GM18907 (cell line): ENCODE results near the gene SPATA22.
"Not testable (repeated sequence)": the region's sequence is repeated elsewhere in the genome, so short reads cannot be mapped to it uniquely, and the experiment has no call there.

Experiments used
- ATAC-seq: cut with Tn5 transposase; IDR thresholded peaks from one replicate; pipeline ENCODE4 v1.9.1; 2021; ENCODE audit warnings: mild to moderate bottlenecking, moderate library complexity; ENCODE audit not compliant: unreplicated experiment

Gene SPATA22, protein sequence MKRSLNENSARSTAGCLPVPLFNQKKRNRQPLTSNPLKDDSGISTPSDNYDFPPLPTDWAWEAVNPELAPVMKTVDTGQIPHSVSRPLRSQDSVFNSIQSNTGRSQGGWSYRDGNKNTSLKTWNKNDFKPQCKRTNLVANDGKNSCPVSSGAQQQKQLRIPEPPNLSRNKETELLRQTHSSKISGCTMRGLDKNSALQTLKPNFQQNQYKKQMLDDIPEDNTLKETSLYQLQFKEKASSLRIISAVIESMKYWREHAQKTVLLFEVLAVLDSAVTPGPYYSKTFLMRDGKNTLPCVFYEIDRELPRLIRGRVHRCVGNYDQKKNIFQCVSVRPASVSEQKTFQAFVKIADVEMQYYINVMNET

DNA sequence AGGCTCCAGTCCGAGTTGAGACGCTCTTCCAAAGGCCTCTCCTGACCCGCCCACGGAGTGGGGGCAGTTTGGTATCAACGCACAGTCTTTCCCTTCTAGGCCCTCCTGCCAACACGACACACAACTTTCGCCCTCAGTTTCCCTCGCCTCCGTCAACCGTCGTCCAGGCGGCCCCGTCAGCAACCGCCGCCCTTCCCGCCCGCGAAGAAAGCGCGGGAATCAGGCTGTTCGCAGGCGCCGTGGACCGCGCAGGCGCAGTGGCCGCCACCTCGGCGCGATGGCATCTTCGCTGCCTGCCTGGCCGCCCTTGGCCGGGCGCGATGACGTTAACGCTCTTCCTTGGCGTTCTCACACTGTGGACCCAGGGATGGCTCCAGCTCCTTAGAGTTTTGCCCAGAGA is at the start of gene SPATA22:
TSS of gene SPATA22 (minus strand) at position 221 of the 400 bp plus-strand sequence. CDS start 2,494 bp downstream, outside the sequence.
- no peak for ATAC-seq

DNA sequence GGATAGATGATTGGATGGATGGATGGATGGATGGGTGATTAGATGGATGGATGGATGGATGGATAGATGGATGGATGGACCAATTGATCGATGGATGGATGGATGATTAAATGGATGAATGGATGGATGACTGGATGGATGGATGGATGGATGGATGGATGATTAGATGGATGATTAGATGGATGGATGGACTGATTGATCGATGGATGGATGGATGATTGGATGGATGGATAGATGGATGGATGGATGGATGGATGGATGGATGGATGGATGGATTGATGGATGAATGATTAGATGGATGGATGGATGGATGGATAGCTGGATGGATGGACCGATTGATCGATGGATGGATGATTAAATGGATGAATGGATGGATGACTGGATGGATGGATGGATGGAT is 47.9 kb upstream of the SPATA22 start:
- not testable (repeated sequence) for ATAC-seq

- no peak for ATAC-seq
These were observed 43.3 kb upstream of the SPATA22 start for GRCh38 chr17:3514873-3515272.

DNA sequence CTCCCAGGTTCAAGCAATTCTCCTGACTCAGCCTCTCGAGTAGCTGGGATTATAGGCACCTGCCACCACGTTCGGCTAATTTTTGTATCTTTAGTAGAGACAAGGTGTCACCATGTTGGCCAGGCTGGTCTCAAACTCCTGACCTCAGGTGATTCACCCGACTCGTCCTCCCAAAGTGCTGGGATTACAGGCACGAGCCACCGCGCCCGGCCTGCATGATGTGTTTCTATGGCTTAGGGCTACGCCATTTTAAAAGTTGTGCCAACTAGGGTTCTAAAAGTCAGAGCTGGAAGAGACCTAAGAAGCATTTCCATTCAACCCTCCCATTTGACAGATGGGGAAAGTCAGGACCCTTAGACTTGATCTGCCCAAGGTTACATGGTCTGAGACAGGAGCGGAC is 42.5 kb upstream of the SPATA22 start:
- not testable (repeated sequence) for ATAC-seq

DNA sequence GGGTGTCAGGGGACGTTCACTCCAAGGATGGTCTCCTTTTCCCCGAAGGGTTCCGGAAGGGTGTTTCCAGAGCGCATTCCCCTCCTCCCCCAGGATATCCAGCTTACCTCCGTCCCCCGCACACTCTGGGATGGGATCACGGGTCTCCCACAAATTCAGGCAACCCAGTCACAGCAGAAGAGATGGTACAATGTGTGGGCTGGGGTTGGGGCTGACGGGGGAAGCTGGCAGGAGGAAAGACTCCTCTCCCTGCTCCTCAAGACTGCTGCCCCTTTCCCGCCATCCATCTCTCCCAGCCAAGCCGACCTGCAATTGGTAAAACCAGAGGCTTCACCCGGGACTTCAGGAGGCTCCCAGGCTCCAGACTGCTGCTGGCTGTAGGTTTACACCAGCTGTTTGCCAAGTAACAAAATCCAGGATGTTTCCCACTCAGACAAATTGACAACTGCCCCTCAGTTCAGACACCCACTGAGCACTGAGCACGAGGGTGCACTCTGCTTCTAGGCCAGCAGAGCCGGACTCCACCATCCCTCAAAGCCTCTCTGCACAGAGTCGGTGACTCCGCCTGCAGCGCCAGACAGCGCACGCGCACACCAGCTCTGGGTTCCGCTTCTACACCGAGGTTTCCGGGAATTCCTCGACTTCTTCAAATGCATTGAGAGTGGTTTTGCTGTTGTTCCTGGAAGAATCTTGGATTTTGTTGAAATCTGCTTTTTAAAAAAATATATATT is 41.9 kb upstream of the SPATA22 start:
- ATAC-seq: no peak

DNA sequence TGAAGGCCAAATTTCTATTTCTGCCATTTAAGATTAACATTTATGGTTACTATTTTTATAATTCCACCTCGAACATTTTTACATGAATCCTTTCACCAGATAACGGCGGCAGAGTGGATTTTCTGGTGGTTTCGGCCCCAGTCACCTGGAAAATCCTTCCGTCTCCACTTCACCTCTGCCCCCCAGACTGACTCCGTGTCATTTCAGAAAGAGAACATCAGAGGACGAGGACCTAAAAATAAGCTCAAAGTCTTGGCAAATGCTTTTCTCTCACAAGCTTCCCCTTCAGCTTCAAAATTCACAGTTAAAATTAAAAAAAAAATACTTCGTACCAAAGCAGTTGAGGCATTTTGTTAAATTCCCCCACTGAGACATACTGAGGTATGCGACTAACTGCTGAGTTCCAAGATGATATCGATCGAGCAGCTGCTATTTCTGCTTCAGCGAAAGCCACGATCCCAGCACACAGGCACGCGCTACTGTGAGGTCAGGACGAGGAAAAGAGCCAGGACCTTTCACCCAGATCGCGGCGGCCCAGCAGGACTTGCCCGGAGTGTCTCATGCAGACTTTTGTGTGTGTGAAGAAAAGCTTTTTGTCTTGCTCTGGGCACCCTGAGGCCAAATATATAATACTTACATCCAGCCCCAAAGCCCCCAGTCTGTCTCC is 41.0 kb upstream of the SPATA22 start:
- no peak for ATAC-seq

DNA sequence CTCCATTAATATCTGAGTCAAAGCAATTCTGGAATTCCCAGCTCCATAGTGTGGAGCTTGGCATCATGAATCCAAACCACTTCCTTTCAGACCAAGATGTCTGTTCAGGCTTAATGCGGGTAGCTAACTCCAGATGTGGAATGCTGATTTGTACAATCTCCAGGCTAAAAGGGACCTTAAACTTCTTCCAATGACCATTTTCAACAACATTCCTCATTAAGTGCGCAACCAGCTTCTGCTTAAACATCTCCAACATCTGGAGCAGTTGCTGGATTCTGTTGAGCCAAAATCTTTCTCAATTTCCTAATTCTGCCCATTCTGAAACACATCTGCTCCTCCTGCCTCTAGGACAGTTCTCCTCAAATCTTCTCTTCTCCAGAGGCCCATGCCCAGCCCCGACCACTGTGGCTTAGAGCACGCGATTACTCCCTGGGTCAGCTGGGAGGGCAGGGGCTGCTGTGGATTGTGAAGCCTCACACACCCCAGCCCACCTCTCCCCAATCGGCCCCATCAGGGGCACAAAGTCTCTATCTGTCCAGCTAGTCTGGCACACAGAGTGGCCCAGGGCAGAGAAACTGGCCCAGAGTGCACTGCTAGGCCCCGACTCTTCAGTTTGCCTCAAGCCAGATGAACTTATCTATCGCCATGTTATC is 40.4 kb upstream of the SPATA22 start:
- ATAC-seq: no peak

- ATAC-seq: no peak
These were observed 38.5 kb upstream of the SPATA22 start for GRCh38 chr17:3510090-3510489.

DNA sequence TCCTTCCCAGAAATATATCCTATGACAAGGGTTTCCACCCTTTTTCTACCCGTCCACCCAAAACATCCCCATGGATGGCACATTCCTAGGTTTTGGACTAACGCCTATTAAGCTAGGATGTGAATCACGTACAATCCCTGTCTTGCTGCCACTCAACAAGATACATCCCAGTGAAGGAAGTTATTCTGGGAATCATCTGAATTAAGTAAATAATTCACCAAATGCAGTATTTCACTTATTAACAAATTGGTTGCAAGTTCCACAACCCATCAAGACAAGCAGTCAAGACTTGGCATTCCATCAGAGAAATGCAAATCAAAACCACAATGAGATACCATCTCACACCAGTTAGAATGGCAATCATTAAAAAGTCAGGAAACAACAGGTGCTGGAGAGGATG is 36.2 kb upstream of the SPATA22 start:
- no peak for ATAC-seq

GRCh38 chr17:3507071-3507470 is 35.5 kb upstream of the SPATA22 start:
- ATAC-seq: no peak

DNA sequence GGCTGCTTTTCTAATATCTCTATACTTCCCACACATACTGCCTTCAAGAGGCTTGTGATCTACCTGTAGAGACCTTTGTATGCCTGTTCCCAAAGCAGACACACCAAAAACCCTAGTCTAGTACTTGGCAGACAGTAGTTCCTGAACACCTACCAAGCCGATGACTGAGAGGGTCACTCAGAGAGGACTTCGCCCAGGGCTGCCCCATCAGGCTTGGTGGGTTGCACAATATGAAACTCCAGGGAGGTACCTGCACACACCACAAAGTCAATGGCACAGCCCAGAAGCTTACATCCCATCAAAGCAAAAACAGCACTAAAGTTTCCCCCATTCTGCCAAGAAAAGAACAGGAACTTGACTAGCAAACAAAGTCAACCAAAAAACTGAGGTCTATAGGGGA is 34.4 kb upstream of the SPATA22 start:
- ATAC-seq: no peak

GRCh38 chr17:3505008-3505407 is 33.4 kb upstream of the SPATA22 start:
- ATAC-seq: no peak

GRCh38 chr17:3503285-3503684 is 31.7 kb upstream of the SPATA22 start:
- ATAC-seq: no peak

DNA sequence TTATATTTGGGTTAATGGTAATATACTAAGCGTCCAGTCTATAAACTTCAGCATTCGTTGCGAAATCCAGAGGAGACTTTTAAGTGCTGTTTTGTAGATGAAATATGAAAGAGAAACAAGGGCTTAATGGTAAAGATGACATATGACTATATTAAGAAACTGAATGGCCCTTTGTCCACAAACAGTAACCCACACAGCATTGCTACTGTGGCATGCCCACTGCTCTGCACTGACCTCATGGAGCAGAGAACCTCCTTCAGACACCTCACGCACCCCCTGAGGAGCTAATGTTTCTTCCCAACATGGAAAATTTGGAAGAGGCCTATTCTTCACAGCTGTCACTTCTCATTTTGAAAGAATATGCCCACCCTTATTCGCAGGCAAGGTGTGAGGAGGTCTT is 30.8 kb upstream of the SPATA22 start:
- no peak for ATAC-seq

DNA sequence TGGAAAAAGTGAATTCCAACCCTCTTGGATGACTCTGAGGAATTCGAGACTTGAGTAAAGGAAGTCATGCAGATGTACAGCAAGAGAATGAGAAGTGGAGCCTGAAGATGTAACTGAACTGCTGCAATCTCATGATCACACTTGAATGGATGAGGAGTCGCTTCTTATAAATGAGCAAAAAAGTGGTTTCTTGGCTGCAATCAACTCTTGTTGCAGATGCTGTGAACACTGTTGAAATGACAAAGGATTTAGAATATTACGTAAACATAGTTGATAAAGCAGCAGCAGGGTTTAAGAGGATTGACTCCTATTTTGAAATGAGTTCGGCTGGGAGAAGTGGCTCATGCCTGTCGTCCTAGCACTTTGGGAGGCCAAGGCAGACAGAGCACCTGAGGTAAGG is 29.7 kb upstream of the SPATA22 start:
- no peak for ATAC-seq

DNA sequence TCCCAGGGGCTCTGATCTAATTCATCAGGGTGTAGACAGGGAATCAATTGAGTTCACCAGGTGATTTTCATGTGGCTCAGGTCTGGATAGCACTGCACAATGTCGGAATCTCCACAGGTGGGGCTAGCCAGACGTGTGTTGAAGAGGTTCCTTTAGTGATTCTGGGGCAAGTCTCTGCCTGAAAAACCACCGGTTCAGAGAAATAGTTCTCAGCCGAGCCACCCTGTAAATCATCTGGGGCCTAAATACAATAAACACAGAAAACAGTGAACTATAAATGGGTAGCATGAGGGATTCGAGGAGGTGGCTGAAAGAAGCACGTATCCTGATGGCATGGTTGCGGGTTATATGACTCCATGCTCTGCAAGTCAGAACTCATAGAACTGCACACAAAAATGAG is 25.5 kb upstream of the SPATA22 start:
- ATAC-seq: no peak

- no peak for ATAC-seq
These were observed 14.0 kb upstream of the SPATA22 start for GRCh38 chr17:3485481-3486068.

DNA sequence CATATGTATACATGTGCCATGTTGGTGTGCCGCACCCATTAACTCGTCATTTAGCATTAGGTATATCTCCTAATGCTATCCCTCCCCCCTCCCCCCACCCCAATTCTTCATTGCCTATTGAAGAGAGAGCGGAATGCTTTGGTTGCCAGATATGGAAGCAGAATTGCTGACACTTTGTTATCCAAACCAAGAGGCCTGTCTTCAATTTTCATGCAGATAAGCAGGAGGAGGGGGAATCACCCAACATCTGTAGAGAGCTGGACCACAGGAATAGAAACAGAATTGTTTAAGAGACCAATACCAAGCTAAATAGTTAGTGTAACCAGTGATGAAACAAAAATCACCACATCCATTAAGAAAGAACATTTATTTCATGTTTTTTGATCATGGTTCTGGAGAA is 11.2 kb upstream of the SPATA22 start:
- no peak for ATAC-seq

DNA sequence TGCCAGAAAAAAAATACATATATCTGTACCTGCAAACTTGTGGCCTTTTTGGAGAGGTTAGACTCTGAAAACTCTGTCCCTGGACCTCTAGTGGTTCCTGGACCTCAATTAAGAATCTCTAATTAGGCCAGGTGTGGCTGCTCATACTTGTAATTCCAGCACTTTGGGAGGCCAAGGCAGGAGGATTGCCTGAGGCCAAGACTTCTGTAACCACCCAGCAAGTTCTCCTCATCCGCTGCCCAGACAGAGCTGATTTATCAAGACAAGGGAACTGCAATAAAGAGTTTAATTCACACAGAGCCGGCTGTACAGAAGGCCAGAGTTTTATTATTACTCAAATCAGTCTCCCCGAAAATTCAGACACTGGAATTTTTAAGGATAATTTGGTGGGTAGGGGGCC is 8.4 kb upstream of the SPATA22 start:
- no peak for ATAC-seq

GRCh38 chr17:3475812-3476610 is 4.4 kb upstream of the SPATA22 start, which contains the start of gene ASPA:
Gene ASPA, plus strand, starts transcription at chr17:3475997. Its CDS starts 163 bp downstream, at chr17:3476160.
- ATAC-seq: no peak
